CD4-positive, alpha-beta memory T cell (primary cell): Measurements from ENCODE around the gene WNT4. TPM values are rescaled to one million over a fixed set of nuclear protein-coding genes. Genes with fewer than 3 reads are reported as not detected.

Source experiments
- polyA plus RNA-seq, 2 donors: library from polyadenylated mRNA; unstranded; fragments of 300-500 nt; fragmentation: Illumina TruSeq; gene quantifications; one replicate each; pipeline ENCODE4 v1.2.3, GENCODE V29; 2021
- total RNA-seq, 2 experiments: library from RNA; stranded (reverse); gene quantifications; one replicate each; pipeline ENCODE4 v1.2.3, GENCODE V29; 2021

WNT4 gene
- total and polyA plus RNA-seq, 4 experiments from 2014 or later, result 0.10 TPM; not detected in 3

Other genes with a start within 250 kb of the WNT4 start
- gene HSPG2, start 205.8 kb downstream of the WNT4 start, total RNA-seq, result 1 to 10 TPM; 1.2 TPM
- not detected for gene HSPG2, start 205.8 kb downstream of the WNT4 start, polyA plus RNA-seq
- not detected for gene CELA3B, start 166.1 kb downstream of the WNT4 start, total RNA-seq
- not detected for gene CELA3B, start 166.1 kb downstream of the WNT4 start, polyA plus RNA-seq
- not detected for gene CELA3A, start 141.4 kb downstream of the WNT4 start, total RNA-seq
- not detected for gene CELA3A, start 141.4 kb downstream of the WNT4 start, polyA plus RNA-seq
- 100 to 1,000 TPM; 195 to 202 TPM for gene CDC42, start 90.4 kb downstream of the WNT4 start, total RNA-seq
- 100 to 1,000 TPM; 159 to 320 TPM for gene CDC42, start 90.4 kb downstream of the WNT4 start, polyA plus RNA-seq